ENCODE data around the gene MKNK1.
"Not testable (repeated sequence)": the region's sequence is repeated elsewhere in the genome, so short reads cannot be mapped to it uniquely, and the experiment has no call there.

Gene MKNK1

DNA sequence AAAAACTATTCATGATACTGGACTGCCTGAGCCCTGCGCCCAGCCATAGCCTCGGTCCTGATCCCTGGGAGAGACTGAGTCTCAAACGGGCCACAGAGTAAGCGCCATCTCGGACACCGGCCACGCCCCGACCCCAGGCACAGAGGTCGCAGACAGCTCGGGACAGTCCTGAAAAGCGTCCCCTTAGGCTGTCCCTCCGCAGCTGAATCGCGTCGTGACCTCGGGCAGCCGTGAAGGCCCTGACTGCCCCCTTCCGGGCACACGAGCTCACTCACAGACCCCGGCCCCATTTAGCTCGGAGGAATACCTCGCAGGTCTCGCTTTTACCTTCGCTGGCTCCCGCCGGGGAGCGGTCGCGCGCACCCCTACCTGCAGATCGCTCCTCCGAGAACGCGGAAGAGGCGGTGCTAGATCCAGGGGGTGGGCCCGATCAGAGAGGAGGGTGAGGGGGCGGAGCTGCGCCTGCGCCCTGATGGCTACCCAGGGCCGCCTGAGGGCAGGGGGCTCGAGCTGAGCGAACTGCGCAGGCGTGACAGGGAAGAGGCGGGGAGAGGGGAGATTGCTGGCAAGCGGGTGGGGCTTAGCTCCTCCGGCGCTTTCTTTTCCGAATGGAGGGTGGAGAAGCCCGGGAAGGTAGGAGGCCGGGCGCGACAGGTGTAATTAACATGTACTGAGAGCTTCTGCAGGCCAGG, at the start of gene MKNK1:
Gene MKNK1 (minus strand): TSS at position 411 of the 692 bp plus-strand sequence. CDS start 20,941 bp downstream, outside the sequence.
- peak; percentile 92 for DNase-seq (ENCODE audit: low read depth)

DNA sequence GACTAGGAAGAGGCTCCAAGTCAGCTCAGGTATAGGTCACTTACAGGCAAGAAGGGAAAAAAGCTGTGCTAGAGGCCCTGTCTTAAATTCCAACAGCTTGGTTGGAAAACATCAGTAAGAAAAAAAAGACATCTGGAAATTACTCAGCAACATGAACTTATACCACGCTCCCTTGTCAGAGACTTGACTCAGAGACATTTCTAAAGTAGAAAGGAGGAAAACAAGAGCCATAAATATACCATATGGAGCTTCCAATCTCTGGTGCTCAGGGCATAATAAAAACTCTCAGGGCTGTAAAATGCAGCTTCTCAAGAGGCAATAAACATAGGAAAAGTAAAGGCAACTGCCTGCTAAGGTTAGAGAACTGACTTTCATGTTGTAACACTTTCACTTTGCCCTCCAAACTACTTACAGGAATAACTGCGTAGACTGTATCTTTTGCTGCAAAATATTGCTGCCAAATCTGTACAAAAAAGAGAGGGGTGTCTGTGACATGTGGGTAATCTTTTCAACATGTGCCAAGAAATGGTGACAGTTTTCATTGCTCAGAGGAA, 49.4 kb upstream of the MKNK1 start:
- DNase-seq (ENCODE audit: low read depth), result no peak

GRCh38 chr1:46652321-46653100, 48.4 kb upstream of the MKNK1 start:
- no peak for DNase-seq (ENCODE audit: low read depth)

DNA sequence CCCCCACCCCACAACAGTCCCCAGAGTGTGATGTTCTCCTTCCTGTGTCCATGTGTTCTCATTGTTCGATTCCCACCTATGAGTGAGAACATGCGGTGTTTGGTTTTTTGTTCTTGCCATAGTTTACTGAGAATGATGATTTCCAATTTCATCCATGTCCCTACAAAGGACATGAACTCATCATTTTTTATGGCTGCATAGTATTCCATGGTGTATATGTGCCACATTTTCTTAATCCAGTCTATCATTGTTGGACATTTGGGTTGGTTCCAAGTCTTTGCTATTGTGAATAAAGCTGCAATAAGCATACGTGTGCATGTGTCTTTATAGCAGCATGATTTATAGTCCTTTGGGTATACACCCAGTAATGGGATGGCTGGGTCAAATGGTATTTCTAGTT, 47.1 kb upstream of the MKNK1 start:
- not testable (repeated sequence) for DNase-seq (ENCODE audit: low read depth)

- no peak for DNase-seq (ENCODE audit: low read depth)
Observed at GRCh38 chr1:46650491-46650890, 46.4 kb upstream of the MKNK1 start.

- no peak for DNase-seq (ENCODE audit: low read depth)
Observed at GRCh38 chr1:46649764-46650163, 45.7 kb upstream of the MKNK1 start.

- DNase-seq (ENCODE audit: low read depth), result no peak
Observed at GRCh38 chr1:46647611-46648010, 43.5 kb upstream of the MKNK1 start.

DNA sequence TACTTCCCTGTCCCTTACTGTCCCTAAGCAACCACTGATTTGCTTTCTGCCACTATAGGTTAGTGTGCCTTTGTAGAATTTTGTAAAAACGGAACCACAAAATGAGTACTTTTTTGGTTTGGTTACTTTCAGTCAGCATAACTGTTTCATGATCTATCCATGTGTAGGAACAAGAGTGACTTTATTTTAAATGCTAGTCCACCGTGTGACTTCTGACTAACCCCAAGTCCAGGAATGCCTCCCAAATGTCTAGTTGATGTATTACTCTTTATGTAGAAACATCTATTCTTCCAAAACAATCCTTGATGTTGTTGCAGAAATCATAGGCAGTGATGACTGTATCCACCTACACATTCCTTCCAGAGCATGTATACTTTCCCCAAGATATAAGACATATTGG, 42.8 kb upstream of the MKNK1 start:
- no peak for DNase-seq (ENCODE audit: low read depth)

- DNase-seq (ENCODE audit: low read depth), result no peak
Observed at GRCh38 chr1:46646331-46646730, 42.3 kb upstream of the MKNK1 start.

DNA sequence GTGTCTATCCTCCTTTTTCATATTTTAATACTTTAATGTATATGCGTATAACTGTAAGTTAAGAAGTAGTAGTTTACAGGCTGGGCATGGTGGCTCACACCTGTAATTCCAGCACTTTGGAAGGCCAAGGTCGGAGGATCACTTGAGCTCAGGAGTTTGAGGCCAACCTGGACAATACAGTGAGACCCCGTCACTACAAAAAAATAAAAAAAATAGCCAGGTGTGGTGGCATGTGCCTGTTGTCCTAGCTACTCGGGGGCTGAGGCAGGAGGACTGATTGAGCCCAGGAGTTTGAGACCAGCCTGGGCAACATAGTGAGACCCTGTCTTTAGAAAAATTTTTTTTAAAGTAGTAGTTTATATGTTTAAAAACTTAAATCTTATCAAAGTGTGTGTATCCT, 41.7 kb upstream of the MKNK1 start:
- DNase-seq (ENCODE audit: low read depth), result no peak

DNA sequence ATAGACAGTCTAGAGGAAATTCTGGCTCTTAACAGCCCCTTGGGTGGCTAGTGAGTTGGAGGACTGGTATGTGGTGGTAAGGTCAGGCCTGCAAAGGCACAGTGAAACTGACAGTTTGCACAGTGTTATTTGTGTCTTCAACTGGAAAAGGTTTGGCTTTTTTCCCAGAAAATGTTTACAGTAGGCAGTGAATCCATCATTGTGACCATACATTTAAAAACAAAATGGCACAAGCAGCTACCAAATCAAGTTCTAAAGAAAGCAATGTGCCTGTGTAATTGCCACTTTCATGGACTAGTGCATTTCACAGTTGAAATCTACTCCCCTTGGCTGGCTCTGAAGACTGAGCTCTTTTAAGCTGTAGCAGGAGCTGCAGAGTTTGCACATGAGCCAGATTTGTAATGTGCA, 39.3 kb upstream of the MKNK1 start:
- DNase-seq (ENCODE audit: low read depth), result peak; percentile 78

DNA sequence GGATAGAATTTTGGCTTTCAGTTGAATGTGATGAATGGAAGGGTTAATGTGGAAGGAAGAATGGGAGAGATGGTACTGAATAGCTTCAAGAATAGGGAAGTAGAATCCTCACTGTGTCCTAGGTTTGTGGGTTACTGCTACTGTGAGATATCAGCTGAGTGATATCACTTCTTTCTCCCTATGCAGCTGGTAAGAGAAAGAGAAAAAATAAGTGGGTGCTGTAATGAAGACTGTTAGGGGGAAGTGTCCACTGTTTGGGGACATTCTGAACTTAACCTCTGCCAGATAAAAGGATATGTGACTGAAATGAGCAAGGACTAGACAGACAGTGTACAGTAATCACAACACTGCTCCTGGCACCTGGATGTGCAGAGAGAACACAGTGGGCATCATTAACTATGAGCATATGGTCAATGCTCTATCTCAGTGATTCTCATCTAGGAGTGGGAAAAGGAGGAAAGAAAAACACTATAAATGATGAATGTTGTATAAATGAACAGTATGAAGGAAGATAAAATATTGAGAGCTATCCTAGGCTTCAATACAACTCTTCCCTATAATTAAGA, 38.1 kb upstream of the MKNK1 start:
- no peak for DNase-seq (ENCODE audit: low read depth)

GRCh38 chr1:46639547-46639946, 35.5 kb upstream of the MKNK1 start:
- no peak for DNase-seq (ENCODE audit: low read depth)

DNA sequence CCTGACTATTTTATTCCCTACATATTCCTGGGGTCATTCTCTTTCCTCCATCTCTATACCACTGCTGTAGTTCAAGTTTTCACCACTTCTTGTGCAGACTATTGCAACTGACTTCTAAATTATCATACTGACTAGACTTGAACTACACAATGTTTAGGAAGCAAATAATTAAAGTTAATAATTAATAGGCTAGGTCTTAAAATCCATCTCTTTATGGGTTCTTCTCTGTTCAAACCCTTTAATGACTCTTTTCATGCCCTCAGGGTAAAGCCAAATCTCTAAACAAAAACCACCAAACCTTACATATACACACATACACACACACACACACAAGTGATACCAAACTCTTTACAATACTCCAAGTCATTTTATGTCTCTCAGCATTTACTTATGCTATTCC, 34.9 kb upstream of the MKNK1 start:
- DNase-seq (ENCODE audit: low read depth), result no peak

DNA sequence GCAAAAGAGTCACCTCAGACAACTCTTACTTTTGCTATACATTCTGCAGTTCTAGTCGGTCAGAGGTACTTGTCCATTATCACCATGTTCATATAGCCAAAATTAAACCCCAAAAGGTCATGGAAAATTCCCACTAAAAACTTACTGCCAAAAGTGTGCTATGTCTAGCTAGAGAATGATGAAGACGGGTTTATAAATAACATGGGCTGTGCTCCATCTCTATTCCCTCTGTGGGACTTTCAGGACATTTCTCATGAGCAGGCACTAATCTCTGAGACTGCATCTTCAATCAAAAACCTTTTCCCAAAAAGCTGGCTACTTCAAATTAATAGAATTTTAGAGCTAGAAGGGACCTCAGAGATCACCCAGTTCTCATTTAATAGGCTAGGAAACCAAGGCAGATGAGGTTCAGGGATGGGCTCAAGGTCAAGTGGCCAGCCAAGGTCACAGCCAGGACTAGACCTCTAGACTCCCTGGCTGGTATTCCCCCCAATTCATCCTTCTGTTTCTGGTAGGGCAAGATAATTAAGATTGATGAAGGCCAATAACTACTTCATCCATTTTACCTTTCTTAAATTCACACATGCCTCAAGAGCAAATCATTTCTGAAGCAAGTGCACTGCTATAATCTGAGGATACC, 33.5 kb upstream of the MKNK1 start:
- no peak for DNase-seq (ENCODE audit: low read depth)

DNA sequence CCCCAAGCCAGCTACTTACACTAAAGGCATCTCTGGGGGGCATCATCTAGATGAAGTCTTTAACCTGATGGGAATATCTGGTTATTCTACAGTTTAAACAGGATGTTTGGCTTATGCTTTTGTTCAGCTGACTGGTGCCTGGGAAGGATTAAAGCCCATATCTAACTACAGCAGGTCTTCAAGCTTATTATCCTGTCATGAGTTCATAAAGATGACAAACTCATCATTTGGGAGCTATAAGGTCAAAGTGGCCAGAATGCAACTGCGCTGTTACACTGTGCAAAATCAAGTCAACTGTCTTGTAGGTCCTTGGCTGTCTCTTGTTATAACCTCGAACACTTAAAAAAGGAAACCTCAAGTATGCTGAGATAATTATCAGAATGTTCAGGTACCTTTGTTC, 31.1 kb upstream of the MKNK1 start:
- DNase-seq (ENCODE audit: low read depth), result no peak

GRCh38 chr1:46630719-46631118, 26.7 kb upstream of the MKNK1 start:
- DNase-seq (ENCODE audit: low read depth), result no peak

DNA sequence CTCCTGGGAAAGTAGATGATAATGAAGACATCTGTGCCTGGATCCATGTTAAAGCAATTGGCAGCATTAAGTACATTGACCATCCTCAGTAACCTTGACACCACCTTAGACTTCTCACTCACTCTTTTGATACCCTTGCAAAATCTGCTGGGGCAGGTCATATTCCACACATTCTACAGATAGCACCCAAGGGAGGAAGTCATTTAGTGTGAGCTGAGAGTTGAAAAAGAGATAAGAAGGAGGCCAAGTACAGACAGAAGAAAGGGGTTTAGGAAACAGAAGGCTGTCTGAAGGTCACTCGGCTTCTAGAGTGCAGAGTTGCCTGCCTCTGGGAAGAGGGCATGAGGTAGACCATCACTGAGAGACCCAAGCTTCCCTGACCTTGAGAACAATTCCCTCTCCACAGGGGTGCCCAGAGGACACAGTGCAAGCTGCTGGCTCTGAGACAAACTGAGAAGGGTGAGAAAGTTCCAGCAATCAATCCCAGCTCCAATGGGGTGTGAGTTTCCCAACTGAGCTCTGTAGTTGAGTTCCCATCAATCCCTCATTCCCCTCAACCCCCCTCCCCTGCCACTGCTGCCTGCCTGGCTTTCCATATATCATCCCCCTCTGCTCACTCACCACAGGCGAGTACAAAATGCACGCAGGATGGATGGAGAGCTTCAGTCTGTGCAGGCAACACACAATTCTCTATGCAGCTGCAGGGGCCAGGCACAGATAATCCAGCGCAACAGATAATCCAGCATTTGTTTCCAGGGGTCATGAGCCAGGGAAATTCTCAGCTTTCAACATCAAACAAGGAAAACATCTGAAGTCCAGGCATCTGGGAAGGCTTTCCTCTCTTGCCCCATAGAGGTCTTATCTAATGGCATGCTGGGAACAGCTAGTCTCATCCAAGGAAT, 19.9 kb upstream of the MKNK1 start:
- no peak for DNase-seq (ENCODE audit: low read depth)

DNA sequence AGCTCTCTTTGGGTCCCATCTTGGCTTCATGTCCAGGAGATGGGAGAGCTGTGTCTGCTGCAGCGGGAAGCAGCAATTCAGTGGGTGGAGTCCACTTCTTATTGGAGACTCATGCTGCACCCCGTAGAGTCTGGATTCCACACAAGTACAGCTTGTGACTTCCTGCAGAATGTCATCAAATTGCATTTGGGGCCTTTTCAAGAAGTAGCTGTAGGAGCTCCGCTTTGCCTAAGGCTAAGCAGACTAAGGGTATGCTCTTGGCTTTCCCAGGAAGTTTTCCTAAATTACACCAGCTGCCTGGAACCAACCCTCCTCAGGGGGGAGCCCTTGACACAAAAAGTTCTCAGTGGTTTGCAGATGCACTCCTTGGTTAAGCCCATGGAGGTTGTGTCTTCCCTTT, 18.3 kb upstream of the MKNK1 start:
- no peak for DNase-seq (ENCODE audit: low read depth)

DNA sequence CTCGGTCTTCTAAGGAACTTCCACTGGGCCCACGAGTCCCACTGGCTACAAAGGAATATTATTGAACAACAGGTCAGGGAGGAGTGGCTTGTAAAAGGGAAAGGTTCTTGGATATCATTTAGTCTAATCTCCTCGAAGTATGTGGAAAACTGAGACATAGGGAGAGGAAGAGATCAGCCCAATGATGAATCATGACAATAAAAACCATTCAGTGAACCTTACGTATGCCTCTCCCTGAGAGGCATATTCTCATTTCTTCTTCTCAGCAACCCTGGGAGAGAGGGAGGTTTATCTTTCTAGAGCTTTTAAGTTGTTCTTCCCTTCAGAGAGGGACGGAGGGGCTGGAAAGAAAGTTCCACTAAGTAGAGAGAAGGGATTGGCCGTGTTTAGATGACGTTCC, 17.9 kb upstream of the MKNK1 start:
- DNase-seq (ENCODE audit: low read depth), result no peak

DNA sequence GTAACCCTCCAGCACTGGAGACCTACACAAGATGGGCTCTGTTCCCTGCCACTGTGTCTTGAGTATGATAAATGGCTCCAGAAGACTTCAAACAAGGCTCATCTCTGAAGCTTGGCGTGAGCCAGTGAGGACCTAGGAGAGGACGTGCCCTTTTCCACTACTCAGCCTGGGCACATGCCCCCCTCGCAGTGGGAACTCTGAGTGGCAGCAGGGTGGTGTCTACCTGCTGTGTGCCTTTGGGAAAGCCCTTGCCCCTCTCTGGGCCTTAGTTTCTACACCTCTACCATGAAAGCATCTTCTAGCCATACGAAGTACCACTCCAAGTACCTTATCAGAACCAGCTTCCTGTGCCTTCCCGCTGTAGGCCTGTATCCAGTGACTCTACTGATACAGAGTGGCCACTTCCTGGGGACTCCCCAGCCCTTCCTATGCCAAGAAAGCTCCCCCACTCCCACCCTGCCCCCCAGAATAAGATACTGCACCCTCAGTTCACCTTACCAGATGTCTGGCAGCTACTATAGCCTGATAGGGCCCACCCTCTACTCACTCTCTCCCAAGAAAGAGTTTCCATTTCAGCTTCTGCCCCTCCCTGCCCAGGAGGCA, 15.7 kb upstream of the MKNK1 start:
- no peak for DNase-seq (ENCODE audit: low read depth)

Measured in fibroblast of the conjunctiva (primary cell).